Nephron progenitor cell (in vitro differentiated cells): ENCODE data around the gene ARHGAP24.

Source experiments
- DNase-seq: peaks from one replicate; pipeline ENCODE4 v3.0.0; 2021
- H3K27ac Mint-ChIP-seq: 2 replicates; pipeline ENCODE4 v1.8.0; 2021; ENCODE audit warnings: mild to moderate bottlenecking, moderate library complexity, mixed read lengths
- H3K27me3 Mint-ChIP-seq: 2 replicates; pipeline ENCODE4 v1.8.0; 2021; ENCODE audit warnings: mild to moderate bottlenecking, low read depth, mixed read lengths; ENCODE audit not compliant: poor library complexity
- H3K36me3 Mint-ChIP-seq: 2 replicates; pipeline ENCODE4 v1.8.0; 2021; ENCODE audit warnings: low read depth, mixed read lengths
- H3K4me1 Mint-ChIP-seq: 2 replicates; pipeline ENCODE4 v1.8.0; 2021; ENCODE audit warnings: mixed read lengths
- H3K4me3 Mint-ChIP-seq: 2 replicates; pipeline ENCODE4 v1.8.0; 2021; ENCODE audit warnings: mild to moderate bottlenecking, moderate library complexity, mixed read lengths
- H3K9me3 Mint-ChIP-seq: 2 replicates; pipeline ENCODE4 v1.8.0; 2021; ENCODE audit warnings: mild to moderate bottlenecking, moderate library complexity, mixed read lengths
- CTCF ChIP-seq: fragments of 200-600 bp; sonication (generic); IDR thresholded peaks from 2 replicates; pipeline ENCODE4 v1.5.0; 2021; ENCODE audit warnings: antibody characterized with exemption

ARHGAP24 gene

GRCh38 chr4:85489273-85489981 is 14.5 kb downstream of the ARHGAP24 start:
- Mint-ChIP-seq H3K27me3 (no peaks in the 10 kb centered on the region), H3K4me3 (no peak overlapping the region), H3K9me3 (no peaks in the 10 kb centered on the region), H3K36me3 (no peaks in the 10 kb centered on the region), H3K4me1 (peaks cover 10% of the 10 kb centered on the region), H3K27ac (peak overlapping the region; percentile 33)
- DNase-seq = no peak
- no peak for TF ChIP-seq CTCF

- Mint-ChIP-seq H3K4me3 (no peak overlapping the region), H3K27me3 (no peaks in the 10 kb centered on the region), H3K36me3 (no peaks in the 10 kb centered on the region), H3K27ac (no peak overlapping the region), H3K9me3 (no peaks in the 10 kb centered on the region), H3K4me1 (peaks cover 10% of the 10 kb centered on the region)
- DNase-seq = no peak
- TF ChIP-seq CTCF = no peak
Measured at GRCh38 chr4:85491527-85491926, 16.6 kb downstream of the ARHGAP24 start.

- Mint-ChIP-seq H3K4me3 (no peak overlapping the region), H3K36me3 (no peaks in the 10 kb centered on the region), H3K4me1 (peaks cover 10% of the 10 kb centered on the region), H3K9me3 (no peaks in the 10 kb centered on the region), H3K27me3 (no peaks in the 10 kb centered on the region), H3K27ac (no peak overlapping the region)
- DNase-seq = no peak
- TF ChIP-seq CTCF = no peak
Measured at GRCh38 chr4:85492336-85492735, 17.4 kb downstream of the ARHGAP24 start.

- no peaks in the 10 kb centered on the region for H3K4me1 Mint-ChIP-seq
- no peaks in the 10 kb centered on the region for H3K36me3 Mint-ChIP-seq
- no peak for TF ChIP-seq CTCF
- no peaks in the 10 kb centered on the region for H3K9me3 Mint-ChIP-seq
- H3K4me3 Mint-ChIP-seq = no peak overlapping the region
- DNase-seq = no peak
- H3K27ac Mint-ChIP-seq = no peak overlapping the region
- H3K27me3 Mint-ChIP-seq = no peaks in the 10 kb centered on the region
Measured at GRCh38 chr4:85495621-85496020, 20.7 kb downstream of the ARHGAP24 start.

GRCh38 chr4:85496126-85496849 is 21.3 kb downstream of the ARHGAP24 start:
- TF ChIP-seq CTCF = no peak
- Mint-ChIP-seq H3K27me3 (no peaks in the 10 kb centered on the region), H3K27ac (no peak overlapping the region), H3K9me3 (no peaks in the 10 kb centered on the region), H3K4me1 (no peaks in the 10 kb centered on the region), H3K4me3 (no peak overlapping the region), H3K36me3 (no peaks in the 10 kb centered on the region)
- DNase-seq = no peak

- no peak for DNase-seq
- Mint-ChIP-seq H3K9me3 (no peaks in the 10 kb centered on the region), H3K27ac (no peak overlapping the region), H3K36me3 (no peaks in the 10 kb centered on the region), H3K4me1 (no peaks in the 10 kb centered on the region), H3K4me3 (no peak overlapping the region), H3K27me3 (no peaks in the 10 kb centered on the region)
- no peak for TF ChIP-seq CTCF
Measured at GRCh38 chr4:85496933-85497332, 22.0 kb downstream of the ARHGAP24 start.
